GM10266 (cell line): ENCODE results near the gene PCBP2.

Experiments used
- DNase-seq: peaks from one replicate; pipeline ENCODE4 v3.0.0; 2012; ENCODE audit errors: extremely low spot score
- TF ChIP-seq, protein P1 (sequence below): IDR thresholded peaks from 2 replicates; pipeline ENCODE4 v1.5.1; 2012; ENCODE audit warnings: mild to moderate bottlenecking, low read depth; ENCODE audit not compliant: control insufficient read depth, insufficient read depth; ENCODE audit errors: missing control alignments

Gene PCBP2

DNA sequence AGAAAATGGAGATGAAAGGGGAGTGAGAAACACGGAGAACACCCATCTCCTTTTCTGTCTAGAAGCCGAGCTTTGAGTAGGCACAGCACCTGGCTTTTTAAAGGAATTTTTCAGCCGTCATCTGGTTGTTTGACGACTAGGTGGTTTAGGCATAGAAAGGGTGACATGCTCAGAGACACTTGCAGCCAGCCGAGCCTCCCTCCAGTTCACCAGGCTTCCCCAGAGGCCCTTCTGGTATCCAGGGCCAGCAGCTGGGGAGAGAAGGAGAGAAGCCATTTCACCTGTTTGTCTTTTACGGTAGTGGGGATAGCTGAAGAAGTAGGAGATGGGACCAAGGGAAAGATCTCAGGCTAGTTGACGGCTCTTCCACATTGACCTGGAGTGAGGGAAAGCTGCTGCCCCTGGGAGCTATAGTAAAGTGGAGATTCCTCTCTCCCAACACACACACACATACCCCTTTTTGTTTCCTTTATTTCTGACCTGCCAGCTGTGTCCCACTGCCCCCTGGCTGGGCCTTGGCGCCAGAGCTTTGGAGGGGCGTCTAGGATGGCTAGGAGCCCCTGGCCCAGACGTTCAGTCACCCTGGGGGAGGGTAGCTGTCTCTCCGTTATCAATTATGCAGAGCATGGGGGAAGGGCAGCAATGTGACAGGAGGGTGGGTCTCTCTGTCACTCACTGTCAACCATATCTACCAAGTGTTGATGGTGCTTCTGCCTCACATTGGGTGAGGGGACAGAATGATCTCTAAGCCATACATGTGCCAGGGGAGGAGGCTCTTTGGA, 41.9 kb downstream of the PCBP2 start:
- no peak for DNase-seq
- TF ChIP-seq, protein P1, sequence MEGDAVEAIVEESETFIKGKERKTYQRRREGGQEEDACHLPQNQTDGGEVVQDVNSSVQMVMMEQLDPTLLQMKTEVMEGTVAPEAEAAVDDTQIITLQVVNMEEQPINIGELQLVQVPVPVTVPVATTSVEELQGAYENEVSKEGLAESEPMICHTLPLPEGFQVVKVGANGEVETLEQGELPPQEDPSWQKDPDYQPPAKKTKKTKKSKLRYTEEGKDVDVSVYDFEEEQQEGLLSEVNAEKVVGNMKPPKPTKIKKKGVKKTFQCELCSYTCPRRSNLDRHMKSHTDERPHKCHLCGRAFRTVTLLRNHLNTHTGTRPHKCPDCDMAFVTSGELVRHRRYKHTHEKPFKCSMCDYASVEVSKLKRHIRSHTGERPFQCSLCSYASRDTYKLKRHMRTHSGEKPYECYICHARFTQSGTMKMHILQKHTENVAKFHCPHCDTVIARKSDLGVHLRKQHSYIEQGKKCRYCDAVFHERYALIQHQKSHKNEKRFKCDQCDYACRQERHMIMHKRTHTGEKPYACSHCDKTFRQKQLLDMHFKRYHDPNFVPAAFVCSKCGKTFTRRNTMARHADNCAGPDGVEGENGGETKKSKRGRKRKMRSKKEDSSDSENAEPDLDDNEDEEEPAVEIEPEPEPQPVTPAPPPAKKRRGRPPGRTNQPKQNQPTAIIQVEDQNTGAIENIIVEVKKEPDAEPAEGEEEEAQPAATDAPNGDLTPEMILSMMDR = no peak

- no peak for DNase-seq
- TF ChIP-seq, protein P1 = no peak
Measured at GRCh38 chr12:53495903-53496751, 44.2 kb downstream of the PCBP2 start.

- TF ChIP-seq, protein P1 = no peak
- DNase-seq = no peak
Measured at GRCh38 chr12:53496752-53497032, 44.8 kb downstream of the PCBP2 start.

GRCh38 chr12:53497461-53497860, 45.6 kb downstream of the PCBP2 start:
- DNase-seq = no peak
- TF ChIP-seq, protein P1 = no peak

GRCh38 chr12:53498235-53498630, 46.3 kb downstream of the PCBP2 start:
- TF ChIP-seq, protein P1 = no peak
- no peak for DNase-seq

GRCh38 chr12:53499266-53500141, 47.6 kb downstream of the PCBP2 start, which contains the start of gene MAP3K12:
TSS of gene MAP3K12 (minus strand) at chr12:53499458. CDS start at chr12:53487391, 12,067 bp downstream.
- peak; percentile 62 for DNase-seq
- TF ChIP-seq, protein P1 = peak; percentile 41
